Measurements from ENCODE around the gene TMEM184B.

Gene TMEM184B

GRCh38 chr22:38255697-38256096 lies 17.1 kb downstream of the TMEM184B start:
- H3K4me3 ChIP-seq (ENCODE audit: low read depth, low read length), result no peak overlapping the region

GRCh38 chr22:38251341-38251692 lies 21.5 kb downstream of the TMEM184B start:
- no peak for TF ChIP-seq CTCF (IDR thresholded peaks at IDR 0.05; ENCODE audit: borderline replicate concordance, insufficient read depth, low read depth, low read length)
- H3K4me3 ChIP-seq (ENCODE audit: low read depth, low read length), result no peak overlapping the region

More at GRCh38 chr22:38255697-38256096, 17.1 kb downstream of the TMEM184B start:
- no peak for TF ChIP-seq CTCF (IDR thresholded peaks at IDR 0.05; ENCODE audit: borderline replicate concordance, insufficient read depth, low read depth, low read length)

- H3K4me3 ChIP-seq (ENCODE audit: low read depth, low read length), result no peak overlapping the region
- TF ChIP-seq CTCF (IDR thresholded peaks at IDR 0.05; ENCODE audit: borderline replicate concordance, insufficient read depth, low read depth, low read length), result no peak
Measured at GRCh38 chr22:38250643-38251340, 22.0 kb downstream of the TMEM184B start.

- H3K4me3 ChIP-seq (ENCODE audit: low read depth, low read length), result no peak overlapping the region
- TF ChIP-seq CTCF (IDR thresholded peaks at IDR 0.05; ENCODE audit: borderline replicate concordance, insufficient read depth, low read depth, low read length), result no peak
Measured at GRCh38 chr22:38249803-38250642, 22.8 kb downstream of the TMEM184B start.

GRCh38 chr22:38249301-38249700 lies 23.5 kb downstream of the TMEM184B start:
- H3K4me3 ChIP-seq (ENCODE audit: low read depth, low read length), result no peak overlapping the region
- TF ChIP-seq CTCF (IDR thresholded peaks at IDR 0.05; ENCODE audit: borderline replicate concordance, insufficient read depth, low read depth, low read length), result no peak

GRCh38 chr22:38248280-38248679 lies 24.5 kb downstream of the TMEM184B start:
- TF ChIP-seq CTCF (IDR thresholded peaks at IDR 0.05; ENCODE audit: borderline replicate concordance, insufficient read depth, low read depth, low read length), result no peak

GRCh38 chr22:38247713-38248112 lies 25.1 kb downstream of the TMEM184B start:
- no peak for TF ChIP-seq CTCF (IDR thresholded peaks at IDR 0.05; ENCODE audit: borderline replicate concordance, insufficient read depth, low read depth, low read length)
- no peak overlapping the region for H3K4me3 ChIP-seq (ENCODE audit: low read depth, low read length)

More at GRCh38 chr22:38248280-38248679, 24.5 kb downstream of the TMEM184B start:
- H3K4me3 ChIP-seq (ENCODE audit: low read depth, low read length), result no peak overlapping the region
